ENCODE results near the gene NHLH1. TPM values are rescaled to one million over a fixed set of nuclear protein-coding genes. Genes with fewer than 3 reads are reported as not detected.

NHLH1 gene
- total RNA-seq, 1 experiment from 2014 or later: 1.6 TPM

DNA sequence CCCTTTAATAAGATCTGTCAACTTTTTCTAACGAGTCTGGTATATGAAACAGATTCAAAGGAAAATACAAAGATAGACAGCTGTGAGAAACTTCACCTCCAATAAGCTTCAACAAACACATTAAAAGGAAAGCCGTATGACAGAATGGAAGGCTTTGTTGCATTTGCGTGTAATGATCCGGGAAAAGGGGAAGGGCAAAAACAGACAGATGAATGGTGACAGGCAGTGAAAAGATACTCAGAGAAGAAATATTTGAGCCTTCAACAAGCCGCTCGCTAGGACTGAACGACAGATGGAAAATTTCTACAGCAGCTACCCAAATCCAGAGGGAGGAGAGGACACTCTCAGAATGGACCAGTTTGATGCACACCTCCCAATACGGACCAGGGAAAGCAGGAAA, 38.7 kb upstream of the NHLH1 start:
- CTCF ChIA-PET: no interaction called here
- TF ChIP-seq CTCF (IDR thresholded peaks at IDR 0.05; ENCODE audit: unreplicated experiment): no peak
- Mint-ChIP-seq H3K27ac (ENCODE audit: unreplicated experiment) (no peak overlapping the region), H3K4me3 (ENCODE audit: low read depth, unreplicated experiment) (no peak overlapping the region), H3K36me3 (ENCODE audit: insufficient read depth, unreplicated experiment) (peaks cover 65% of the 10 kb centered on the region), H3K27me3 (ENCODE audit: unreplicated experiment) (no peaks in the 10 kb centered on the region), H3K4me1 (ENCODE audit: low read depth, unreplicated experiment) (no peaks in the 10 kb centered on the region), H3K9me3 (ENCODE audit: low read depth, unreplicated experiment) (no peaks in the 10 kb centered on the region)
- BruUV-seq (replicated peaks): no TSS peak
- intact Hi-C loops (cut with micrococcal nuclease; ENCODE audit: unreplicated experiment): no loop called here
- no peak for DNase-seq

- peaks cover 59% of the 10 kb centered on the region for H3K36me3 Mint-ChIP-seq (ENCODE audit: insufficient read depth, unreplicated experiment)
- DNase-seq: no peak
- no peak overlapping the region for H3K27ac Mint-ChIP-seq (ENCODE audit: unreplicated experiment)
- no TSS peak for BruUV-seq (replicated peaks)
- CTCF ChIA-PET: no interaction called here
- intact Hi-C loops (cut with micrococcal nuclease; ENCODE audit: unreplicated experiment): loop anchor here (5.0 kb wide), 1 partner anchor 33 kb away; no protein-coding TSS in a partner anchor
- TF ChIP-seq CTCF (IDR thresholded peaks at IDR 0.05; ENCODE audit: unreplicated experiment): no peak
- no peaks in the 10 kb centered on the region for H3K4me1 Mint-ChIP-seq (ENCODE audit: low read depth, unreplicated experiment)
- no peak overlapping the region for H3K4me3 Mint-ChIP-seq (ENCODE audit: low read depth, unreplicated experiment)
- no peaks in the 10 kb centered on the region for H3K9me3 Mint-ChIP-seq (ENCODE audit: low read depth, unreplicated experiment)
- H3K27me3 Mint-ChIP-seq (ENCODE audit: unreplicated experiment): no peaks in the 10 kb centered on the region
Observed at GRCh38 chr1:160330119-160330518, 36.8 kb upstream of the NHLH1 start.

DNA sequence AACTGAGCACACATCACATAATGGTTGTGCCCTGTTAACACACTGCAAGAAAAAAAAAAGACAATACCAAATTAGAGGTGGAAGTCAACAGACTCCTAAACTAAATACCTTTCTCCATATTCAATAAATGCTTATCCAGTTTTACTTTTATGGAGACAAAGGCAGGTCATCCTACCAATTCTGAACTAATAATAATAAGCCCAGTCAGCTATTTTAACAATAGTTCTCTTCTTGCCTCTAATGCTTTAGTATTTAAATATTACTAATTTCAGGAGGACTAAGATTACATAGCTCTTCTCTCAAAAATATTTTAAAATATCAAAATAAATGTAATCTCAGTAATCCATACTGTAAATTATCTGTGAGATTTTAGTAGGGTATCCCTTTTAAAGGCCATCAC, 34.4 kb upstream of the NHLH1 start:
- Mint-ChIP-seq H3K4me1 (ENCODE audit: low read depth, unreplicated experiment) (no peaks in the 10 kb centered on the region), H3K36me3 (ENCODE audit: insufficient read depth, unreplicated experiment) (peaks cover 58% of the 10 kb centered on the region), H3K27ac (ENCODE audit: unreplicated experiment) (no peak overlapping the region), H3K4me3 (ENCODE audit: low read depth, unreplicated experiment) (no peak overlapping the region), H3K9me3 (ENCODE audit: low read depth, unreplicated experiment) (no peaks in the 10 kb centered on the region), H3K27me3 (ENCODE audit: unreplicated experiment) (no peaks in the 10 kb centered on the region)
- no TSS peak for BruUV-seq (replicated peaks)
- TF ChIP-seq CTCF (IDR thresholded peaks at IDR 0.05; ENCODE audit: unreplicated experiment): no peak
- intact Hi-C loops (cut with micrococcal nuclease; ENCODE audit: unreplicated experiment): loop anchor here (5.0 kb wide), 1 partner anchor 35 kb away; no protein-coding TSS in a partner anchor
- CTCF ChIA-PET: interaction anchor here (1.5 kb wide), 1 partner anchor 113 kb away, joined by 3 read pairs; no protein-coding TSS in a partner anchor
- DNase-seq: no peak

DNA sequence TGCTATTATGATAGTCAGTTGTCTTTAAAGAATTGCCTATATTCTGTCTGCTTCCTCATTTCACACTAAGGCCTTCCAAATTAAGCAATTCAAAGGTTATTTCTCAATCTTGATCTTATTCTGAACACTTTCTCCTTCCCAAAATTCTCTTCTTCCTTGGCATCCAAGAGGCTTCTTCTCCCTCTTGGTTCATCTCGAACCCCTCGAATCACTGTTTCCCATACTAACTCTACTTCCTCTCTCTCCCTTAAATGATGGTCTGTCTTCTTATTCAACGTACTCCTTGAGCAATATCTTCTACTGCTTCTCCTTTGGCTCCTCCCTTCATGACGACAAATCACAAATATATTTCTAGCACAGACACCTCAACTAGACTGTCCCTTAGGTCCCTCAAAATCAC, 28.3 kb upstream of the NHLH1 start:
- no peak for TF ChIP-seq CTCF (IDR thresholded peaks at IDR 0.05; ENCODE audit: unreplicated experiment)
- intact Hi-C loops (cut with micrococcal nuclease; ENCODE audit: unreplicated experiment): no loop called here
- peaks cover 15% of the 10 kb centered on the region for H3K4me1 Mint-ChIP-seq (ENCODE audit: low read depth, unreplicated experiment)
- no peaks in the 10 kb centered on the region for H3K9me3 Mint-ChIP-seq (ENCODE audit: low read depth, unreplicated experiment)
- H3K27ac Mint-ChIP-seq (ENCODE audit: unreplicated experiment): no peak overlapping the region
- no peaks in the 10 kb centered on the region for H3K27me3 Mint-ChIP-seq (ENCODE audit: unreplicated experiment)
- DNase-seq: no peak
- H3K4me3 Mint-ChIP-seq (ENCODE audit: low read depth, unreplicated experiment): no peak overlapping the region
- BruUV-seq (replicated peaks): no TSS peak
- peaks cover 70% of the 10 kb centered on the region for H3K36me3 Mint-ChIP-seq (ENCODE audit: insufficient read depth, unreplicated experiment)
- CTCF ChIA-PET: no interaction called here
